Measurements from ENCODE around the gene BEST1.

GRCh38 chr11:62004473-62004872 is 54.3 kb downstream of the BEST1 start:
- TF ChIP-seq CTCF (IDR thresholded peaks at IDR 0.05; ENCODE audit: low read length) (no peak), EZH2phosphoT487 (IDR thresholded peaks at IDR 0.05; ENCODE audit: low read length) (no peak)
